B cell (primary cell): ENCODE data around the gene ABCC5. TPM values are rescaled to one million over a fixed set of nuclear protein-coding genes. Genes with fewer than 3 reads are reported as not detected.

Source experiments
- ATAC-seq: fragments of 200-7000 bp; cut with Tn5 transposase; one replicate; pipeline ENCODE4 v1.10.0; 2021; ENCODE audit warnings: low read depth, mild to moderate bottlenecking, moderate number of reproducible peaks, moderate library complexity
- CTCF ChIA-PET: fragments of 350-600 bp; sonication (Branson Sonifier 250); formaldehyde crosslinking; loops from one replicate; lab custom pipeline; 2021; ENCODE audit warnings: antibody characterized with exemption, inconsistent platforms; lab: Charles Lee
- POLR2A ChIA-PET: fragments of 350-600 bp; sonication (Branson Sonifier 250); formaldehyde crosslinking; loops from one replicate; lab custom pipeline; 2021; ENCODE audit warnings: antibody characterized with exemption; lab: Charles Lee
- DNase-seq: peaks from one replicate; pipeline ENCODE4 v3.0.0; 2013
- H2AFZ ChIP-seq: 2 replicates; pipeline ENCODE4 v1.6.1; 2012; ENCODE audit warnings: mild to moderate bottlenecking, low read depth, low read length; ENCODE audit not compliant: insufficient read depth, poor library complexity, severe bottlenecking
- H3K27ac ChIP-seq, 2 donors: 1 replicate in 1 of 2; 2 replicates in 1 of 2; pipeline ENCODE4 v1.5.1; 2012 to 2013; ENCODE audit warnings: low read length in 2 of 2, mild to moderate bottlenecking in 2 of 2, moderate library complexity in 1 of 2
- H3K27me3 ChIP-seq, 4 experiments: fragments of 200-600 bp in 1 of 4; sonication (generic) in 1 of 4; replicated peaks in 1 of 4; 1 replicate in 2 of 4; 2 replicates in 2 of 4; pipeline versions ENCODE4 v1.6.1 to v1.7.0; 2013 to 2016; ENCODE audit warnings: low read length in 3 of 4, mild to moderate bottlenecking in 2 of 4, mixed read lengths in 1 of 4, moderate library complexity in 1 of 4; ENCODE audit not compliant: insufficient read depth in 4 of 4, control insufficient read depth in 3 of 4; ENCODE audit errors: control extremely low read depth in 1 of 4
- H3K36me3 ChIP-seq, 2 experiments: replicated peaks in 1 of 2; 1 replicate in 1 of 2; 2 replicates in 1 of 2; pipeline versions ENCODE4 v1.6.1 to v1.7.1; 2013; ENCODE audit warnings: low read length in 1 of 2; ENCODE audit not compliant: insufficient read depth in 2 of 2, control insufficient read depth in 1 of 2; ENCODE audit errors: control extremely low read depth in 1 of 2, extremely low read depth in 1 of 2
- H3K4me1 ChIP-seq, 2 donors: fragments of 200-600 bp in 1 of 2; sonication (generic) in 1 of 2; 1 replicate in 1 of 2; 2 replicates in 1 of 2; pipeline versions ENCODE4 v1.5.1 to v1.6.1; 2013 to 2017; ENCODE audit warnings: low read length in 2 of 2; ENCODE audit not compliant: control insufficient read depth in 2 of 2, insufficient read depth in 2 of 2
- H3K4me2 ChIP-seq: replicated peaks from 2 replicates; pipeline ENCODE3; 2012; ENCODE audit warnings: mild to moderate bottlenecking, low read depth, low read length; ENCODE audit not compliant: poor library complexity, severe bottlenecking
- H3K4me3 ChIP-seq, 5 experiments: fragments of 200-600 bp in 1 of 5; sonication (generic) in 1 of 5; 1 replicate in 3 of 5; 2 replicates in 2 of 5; pipeline versions ENCODE4 v1.5.1 to v1.7.0; 2011 to 2016; ENCODE audit warnings: low read length in 4 of 5, mild to moderate bottlenecking in 4 of 5, low read depth in 2 of 5, control low read depth in 1 of 5, moderate library complexity in 1 of 5; ENCODE audit not compliant: insufficient read depth in 1 of 5; ENCODE audit errors: control extremely low read depth in 1 of 5, extremely low read depth in 1 of 5
- H3K79me2 ChIP-seq: fragments of 200-600 bp; sonication (generic); one replicate; pipeline ENCODE4 v1.6.0; 2016; ENCODE audit warnings: low read length; ENCODE audit not compliant: control insufficient read depth, insufficient read depth
- H3K9ac ChIP-seq: fragments of 200-600 bp; sonication (generic); 2 replicates; pipeline ENCODE4 v1.6.1; 2017; ENCODE audit warnings: mild to moderate bottlenecking, low read length, moderate library complexity
- H3K9me3 ChIP-seq, 3 donors: one replicate each; pipeline versions ENCODE4 v1.6.1 to v1.7.1; 2013; ENCODE audit warnings: low read length in 2 of 3; ENCODE audit not compliant: control insufficient read depth in 2 of 3, insufficient read depth in 1 of 3; ENCODE audit errors: control extremely low read depth in 1 of 3
- H4K20me1 ChIP-seq: 2 replicates; pipeline ENCODE4 v1.6.0; 2012; ENCODE audit warnings: mild to moderate bottlenecking, low read length; ENCODE audit not compliant: insufficient read depth, control insufficient read depth, poor library complexity, severe bottlenecking
- H3K27ac Mint-ChIP-seq: one replicate; pipeline ENCODE4 v1.8.0; 2021; ENCODE audit warnings: mixed read lengths
- H3K27me3 Mint-ChIP-seq: one replicate; pipeline ENCODE4 v1.8.0; 2021; ENCODE audit warnings: mixed read lengths
- H3K4me1 Mint-ChIP-seq: one replicate; pipeline ENCODE4 v1.8.0; 2021; ENCODE audit warnings: mixed read lengths
- H3K4me3 Mint-ChIP-seq: one replicate; pipeline ENCODE4 v1.8.0; 2021; ENCODE audit warnings: mixed read lengths
- H3K9me3 Mint-ChIP-seq: one replicate; pipeline ENCODE4 v1.8.0; 2022; ENCODE audit warnings: mixed read lengths; ENCODE audit not compliant: insufficient read depth
- EZH2 ChIP-seq: IDR thresholded peaks from 2 replicates; pipeline ENCODE4 v1.6.1; 2012; ENCODE audit warnings: borderline replicate concordance, low read depth, mild to moderate bottlenecking, moderate library complexity, low read length; ENCODE audit not compliant: insufficient read depth, poor library complexity, severe bottlenecking
- WGBS: methylation state at CpG from one replicate; pipeline ENCODE4 v1.1.5; 2013; ENCODE audit warnings: missing lambda C conversion rate; ENCODE audit not compliant: insufficient coverage; 5-methylcytosine and 5-hydroxymethylcytosine counted together
- intact Hi-C: fragments of 100-400 bp; cut with micrococcal nuclease; formaldehyde crosslinking; loops from one replicate; pipeline ENCODE4 v1.10.0; 2022
- polyA plus RNA-seq: library from polyadenylated mRNA; depleted of rRNA; stranded (reverse); fragments of >200 nt; gene quantifications from 2 replicates; pipeline ENCODE4 v1.2.3, GENCODE V29; 2012
- total RNA-seq, 2 donors: library from RNA; stranded (reverse); fragments of 120-200 nt in 1 of 2; gene quantifications; 1 replicate in 1 of 2; 2 replicates in 1 of 2; pipeline versions ENCODE4 v1.2.3 to v1.2.4, GENCODE V29; 2013 to 2022
- TF ChIP-seq, protein P1 (sequence below): fragments of 200-600 bp; IDR thresholded peaks from one replicate; pipeline ENCODE4 v1.8.0; 2022; ENCODE audit warnings: antibody characterized with exemption, mild to moderate bottlenecking

The ABCC5 gene
- total and polyA plus RNA-seq, 2 donors (not counting 1 experiment from before 2014, with no cell fraction given) = 13.4 to 29.5 TPM

DNA sequence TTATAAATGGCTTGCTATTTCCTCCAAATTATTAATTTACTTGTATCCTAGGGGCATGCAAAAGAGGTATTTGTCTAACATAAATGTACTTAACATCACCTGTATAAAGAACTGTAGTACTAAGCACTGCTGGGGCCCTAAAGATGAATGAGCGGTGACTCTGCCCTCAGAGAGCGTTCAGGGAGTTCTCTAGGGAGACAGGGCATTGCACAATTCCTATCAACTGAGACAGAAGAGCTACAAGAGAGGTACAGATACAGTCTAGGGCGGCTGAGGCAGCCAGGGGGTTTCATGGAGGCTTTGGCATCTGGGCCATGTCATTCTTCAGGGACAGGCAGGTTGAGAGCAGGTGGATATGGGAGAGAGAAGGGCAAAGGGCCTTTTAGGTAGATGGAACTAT is 93.1 kb downstream of the ABCC5 start:
- POLR2A ChIA-PET = no interaction called here
- Histone ChIP-seq H2AFZ (no peak overlapping the region), H3K4me1 (no peaks in the 10 kb centered on the region), H3K4me2 (no peak overlapping the region), H3K79me2 (no peaks in the 10 kb centered on the region), H3K27ac (no peak overlapping the region), H3K4me3 (no peak overlapping the region), H3K9ac (no peak overlapping the region), H3K9me3 (no peaks in the 10 kb centered on the region), H3K36me3 (peaks cover 0 to 16% of the 10 kb centered on the region in 2 experiments), H3K27me3 (no peaks in the 10 kb centered on the region), H4K20me1 (no peaks in the 10 kb centered on the region)
- DNase-seq (no peak), ATAC-seq (no peak)
- H3K27me3 Mint-ChIP-seq = no peaks in the 10 kb centered on the region
- no peaks in the 10 kb centered on the region for H3K4me1 Mint-ChIP-seq
- no peaks in the 10 kb centered on the region for H3K9me3 Mint-ChIP-seq
- H3K4me3 Mint-ChIP-seq = no peak overlapping the region
- CTCF ChIA-PET = no interaction called here
- intact Hi-C loops = no loop called here
- 90% methylated on average over 3 of the region's 3 CpGs for WGBS
- TF ChIP-seq, protein P1, sequence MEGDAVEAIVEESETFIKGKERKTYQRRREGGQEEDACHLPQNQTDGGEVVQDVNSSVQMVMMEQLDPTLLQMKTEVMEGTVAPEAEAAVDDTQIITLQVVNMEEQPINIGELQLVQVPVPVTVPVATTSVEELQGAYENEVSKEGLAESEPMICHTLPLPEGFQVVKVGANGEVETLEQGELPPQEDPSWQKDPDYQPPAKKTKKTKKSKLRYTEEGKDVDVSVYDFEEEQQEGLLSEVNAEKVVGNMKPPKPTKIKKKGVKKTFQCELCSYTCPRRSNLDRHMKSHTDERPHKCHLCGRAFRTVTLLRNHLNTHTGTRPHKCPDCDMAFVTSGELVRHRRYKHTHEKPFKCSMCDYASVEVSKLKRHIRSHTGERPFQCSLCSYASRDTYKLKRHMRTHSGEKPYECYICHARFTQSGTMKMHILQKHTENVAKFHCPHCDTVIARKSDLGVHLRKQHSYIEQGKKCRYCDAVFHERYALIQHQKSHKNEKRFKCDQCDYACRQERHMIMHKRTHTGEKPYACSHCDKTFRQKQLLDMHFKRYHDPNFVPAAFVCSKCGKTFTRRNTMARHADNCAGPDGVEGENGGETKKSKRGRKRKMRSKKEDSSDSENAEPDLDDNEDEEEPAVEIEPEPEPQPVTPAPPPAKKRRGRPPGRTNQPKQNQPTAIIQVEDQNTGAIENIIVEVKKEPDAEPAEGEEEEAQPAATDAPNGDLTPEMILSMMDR = no peak
- no peak for TF ChIP-seq EZH2
- H3K27ac Mint-ChIP-seq = no peak overlapping the region

DNA sequence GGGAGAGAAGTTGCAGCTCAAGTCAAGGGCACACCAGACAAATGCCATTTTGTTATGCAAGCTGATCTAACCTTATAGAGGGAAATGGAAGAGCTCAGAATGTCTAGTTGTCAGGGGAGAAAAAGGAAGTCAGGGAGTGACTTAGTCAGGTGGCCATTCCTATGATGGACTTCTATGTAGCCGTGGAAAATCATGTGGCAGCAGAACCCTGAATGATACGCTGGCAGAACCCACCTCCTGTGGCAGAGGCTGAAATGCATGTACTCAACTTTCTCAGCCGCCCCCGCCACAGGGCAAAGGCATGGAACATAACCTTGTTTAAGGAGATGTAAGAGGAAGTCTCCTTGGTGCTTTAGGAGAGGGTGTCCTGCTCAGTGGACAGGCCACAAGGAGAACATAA is 95.3 kb downstream of the ABCC5 start:
- no peak overlapping the region for H2AFZ ChIP-seq
- WGBS = 99% methylated on average over 4 of the region's 4 CpGs
- intact Hi-C loops = no loop called here
- H4K20me1 ChIP-seq = no peaks in the 10 kb centered on the region
- no peak overlapping the region for H3K4me3 Mint-ChIP-seq
- H3K4me2 ChIP-seq = no peak overlapping the region
- H3K27ac ChIP-seq = no peak overlapping the region
- H3K9me3 ChIP-seq = no peaks in the 10 kb centered on the region
- H3K27me3 Mint-ChIP-seq = no peaks in the 10 kb centered on the region
- H3K9me3 Mint-ChIP-seq = no peaks in the 10 kb centered on the region
- ChIA-PET CTCF (no interaction called here), POLR2A (no interaction called here)
- H3K4me1 ChIP-seq = no peaks in the 10 kb centered on the region
- no peak overlapping the region for H3K4me3 ChIP-seq
- ATAC-seq (no peak), DNase-seq (no peak)
- H3K79me2 ChIP-seq = no peaks in the 10 kb centered on the region
- H3K27ac Mint-ChIP-seq = no peak overlapping the region
- H3K9ac ChIP-seq = no peak overlapping the region
- H3K27me3 ChIP-seq = no peaks in the 10 kb centered on the region
- H3K4me1 Mint-ChIP-seq = no peaks in the 10 kb centered on the region
- peaks cover 0 to 16% of the 10 kb centered on the region in 2 experiments for H3K36me3 ChIP-seq
- TF ChIP-seq, protein P1 = no peak
- TF ChIP-seq EZH2 = no peak
